ENCODE results near the gene RIN3.
"Not testable (repeated sequence)": the region's sequence is repeated elsewhere in the genome, so short reads cannot be mapped to it uniquely, and the experiment has no call there.

Gene RIN3

DNA sequence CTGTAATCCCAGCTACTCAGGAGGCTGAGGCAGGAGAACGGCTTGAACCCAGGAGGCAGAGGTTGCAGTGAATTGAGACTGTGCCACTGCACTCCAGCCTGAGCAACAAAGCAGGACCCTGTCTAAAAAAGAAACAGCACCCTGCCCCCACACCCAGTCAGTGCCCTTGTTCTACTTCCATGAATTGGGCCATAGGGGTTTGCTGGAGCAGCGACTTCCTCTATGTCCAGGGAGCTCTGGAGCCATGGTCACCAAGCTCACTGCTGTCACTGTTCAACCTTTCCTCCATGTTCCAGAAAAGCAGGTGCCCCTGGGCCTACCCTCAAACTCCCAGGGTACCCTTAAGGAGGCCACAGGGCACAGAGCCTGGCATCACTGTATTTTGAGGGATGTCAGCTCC is 116.8 kb downstream of the RIN3 start:
- no peak for ATAC-seq

DNA sequence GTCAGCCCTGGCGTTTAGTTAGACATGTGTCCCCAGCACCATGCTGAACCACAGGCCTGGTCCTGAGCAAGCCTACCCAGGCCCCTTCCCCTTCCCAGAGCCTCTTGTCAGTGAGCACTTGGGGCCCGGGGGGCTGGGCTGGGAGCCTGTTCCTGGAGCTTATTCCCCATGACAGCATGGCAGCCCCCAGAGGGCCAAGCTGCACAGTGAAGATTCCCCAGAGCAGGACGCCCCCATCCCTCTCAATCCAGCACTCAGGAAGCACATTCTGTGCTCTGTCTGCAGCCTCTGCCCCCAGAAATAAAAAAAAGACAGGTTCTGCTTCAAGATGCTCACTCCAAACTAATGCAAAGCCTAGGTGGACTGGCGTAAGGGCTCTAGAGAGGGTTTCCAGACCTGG is 117.5 kb downstream of the RIN3 start:
- ATAC-seq, result no peak

DNA sequence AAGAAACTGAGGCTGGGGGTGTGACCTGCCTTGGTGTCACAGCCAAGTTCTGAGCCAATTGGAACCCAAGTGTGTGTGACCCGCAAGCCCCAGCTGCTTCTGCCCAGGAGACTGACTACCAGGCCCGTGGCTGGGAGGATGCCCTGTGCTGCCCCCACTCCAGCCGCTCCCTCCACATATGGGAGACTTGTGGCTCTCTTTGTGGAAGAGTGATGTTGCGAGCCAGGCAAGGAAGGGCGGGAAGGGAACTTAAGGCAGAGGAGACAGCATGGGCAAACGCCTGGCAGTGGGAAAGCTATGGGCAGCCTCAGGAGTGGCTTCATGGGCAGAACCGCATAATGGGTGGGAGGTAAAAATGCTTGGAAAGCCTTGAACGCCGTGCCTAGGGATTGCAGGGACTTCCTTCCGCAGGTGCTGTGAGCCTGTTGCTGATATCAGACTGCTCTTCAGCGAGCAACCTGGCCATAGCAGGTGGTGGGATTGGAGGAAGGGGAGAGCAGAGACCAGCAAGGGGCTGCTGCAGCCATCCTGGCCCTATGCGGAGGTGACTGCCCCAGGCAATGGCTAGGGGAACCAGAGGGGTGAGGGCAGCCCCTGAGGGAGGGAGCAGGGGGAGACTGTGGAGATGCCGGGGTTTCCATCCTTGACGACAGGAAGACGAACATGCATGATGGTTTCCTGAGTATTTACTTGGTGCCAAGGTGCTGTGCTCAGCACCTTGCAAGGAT is 119.1 kb downstream of the RIN3 start:
- ATAC-seq, result no peak

DNA sequence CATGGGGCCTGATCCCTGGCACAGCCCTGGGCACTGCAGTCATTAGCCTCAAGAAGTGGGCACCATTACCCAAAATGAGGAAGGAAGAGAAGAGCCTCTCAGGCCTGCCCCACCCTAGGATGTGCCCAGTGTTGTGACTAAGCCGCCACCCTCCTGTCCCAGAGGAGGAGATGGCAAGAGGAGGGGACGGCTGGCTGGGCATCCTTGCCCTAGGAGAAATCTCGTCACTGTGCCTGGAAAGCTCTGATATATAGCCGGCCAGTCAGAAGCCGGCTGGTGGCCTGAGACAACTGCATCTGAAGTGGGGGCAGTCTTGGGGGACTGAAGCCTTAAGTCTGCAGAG is 119.7 kb downstream of the RIN3 start:
- peak in 1 of 2 donors; percentile 21 for ATAC-seq

DNA sequence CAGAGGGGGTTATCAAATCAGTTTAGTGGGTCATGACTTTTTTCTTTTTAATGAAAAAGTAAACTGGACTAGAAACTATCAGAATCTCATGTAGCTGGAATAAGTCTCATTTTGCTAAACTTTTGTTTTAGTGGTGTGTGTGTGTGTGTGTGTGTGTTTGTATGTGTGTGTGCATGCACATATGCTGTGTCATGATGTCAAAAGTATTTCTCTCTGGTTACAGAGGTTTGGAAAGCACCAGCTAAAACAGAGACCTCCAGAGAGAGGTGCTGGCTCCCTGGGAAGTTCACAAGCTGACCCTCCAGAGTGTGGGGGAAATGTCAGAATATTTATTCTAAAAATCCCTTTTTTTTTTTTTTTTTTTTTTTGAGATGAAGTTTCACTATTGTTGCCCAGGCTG is 120.1 kb downstream of the RIN3 start:
- no peak for ATAC-seq

DNA sequence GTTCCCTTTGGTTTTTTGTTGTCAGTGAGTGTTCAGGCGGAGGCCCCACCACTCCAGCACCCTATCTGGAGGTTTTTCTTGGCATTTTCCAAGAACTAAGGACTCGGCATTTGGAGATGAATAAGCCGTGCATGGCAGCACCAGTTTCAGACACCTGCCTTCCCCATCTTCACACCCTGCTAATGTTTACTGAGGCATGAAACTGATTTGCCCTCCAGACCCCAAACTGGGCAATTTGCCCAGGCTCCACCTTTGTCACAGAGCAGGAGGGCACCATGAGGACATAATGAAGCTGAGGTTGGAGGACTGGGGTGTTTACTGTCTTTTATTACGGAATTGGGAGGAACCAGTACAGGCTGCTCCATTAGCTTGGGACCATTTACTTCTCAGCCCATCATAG is 121.5 kb downstream of the RIN3 start:
- ATAC-seq, result no peak

DNA sequence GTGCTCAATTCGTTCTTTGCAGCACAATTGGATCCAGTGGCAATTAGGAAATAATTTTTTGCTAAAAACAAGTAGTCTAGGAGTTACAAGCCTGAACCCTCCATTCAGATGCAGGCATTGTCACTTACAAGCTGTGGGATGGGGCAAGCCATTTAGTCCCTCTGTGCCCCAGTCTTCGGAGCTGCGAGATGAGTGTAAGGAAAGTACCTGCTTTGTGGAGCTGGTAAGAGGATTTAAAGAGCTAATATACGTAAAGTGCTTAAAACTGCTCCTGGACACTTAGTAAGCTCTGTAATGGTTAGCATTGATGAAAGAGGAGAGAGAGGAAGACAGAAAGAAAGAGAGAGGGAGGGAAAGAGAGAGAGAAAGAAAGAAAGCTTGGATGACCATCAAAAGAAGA is 122.3 kb downstream of the RIN3 start:
- no peak for ATAC-seq

DNA sequence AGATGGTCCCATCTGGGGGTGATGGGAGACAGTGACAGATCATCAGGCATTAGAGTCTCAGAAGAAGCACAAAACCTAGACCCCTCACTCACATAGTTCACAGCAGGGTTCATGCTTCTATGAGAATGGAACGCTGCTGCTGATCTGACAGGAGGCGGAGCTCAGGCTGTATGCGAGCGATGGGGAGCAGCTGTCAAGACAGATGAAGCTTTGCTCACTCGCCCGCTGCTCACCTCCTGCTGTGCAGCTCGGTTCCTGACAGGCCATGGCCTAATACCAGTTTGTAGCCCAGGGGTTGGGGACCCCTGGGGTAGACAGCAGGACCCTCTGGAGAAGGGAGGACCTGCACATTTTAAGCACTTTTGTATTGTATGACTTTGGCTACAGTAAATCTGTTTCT is 123.6 kb downstream of the RIN3 start:
- ATAC-seq, result no peak

DNA sequence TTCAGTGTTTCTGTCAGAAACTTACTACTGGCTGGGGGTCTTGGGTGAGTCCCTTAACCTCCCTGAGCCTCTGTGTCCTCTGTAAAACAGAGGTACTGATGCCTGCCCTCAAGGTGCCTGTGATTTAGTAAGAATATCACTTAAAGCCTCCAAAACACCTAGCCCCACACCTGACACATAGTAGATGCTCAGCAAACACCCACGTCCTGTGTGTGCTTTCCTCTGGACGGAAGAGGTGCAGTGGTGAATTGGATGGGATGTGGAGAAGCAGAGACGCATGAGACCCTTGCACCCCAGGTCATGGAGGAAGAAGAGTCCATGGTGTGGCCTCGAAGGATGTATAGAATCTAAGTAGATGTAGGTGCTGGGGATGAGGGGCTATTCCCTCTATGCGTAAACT is 124.3 kb downstream of the RIN3 start:
- no peak for ATAC-seq

DNA sequence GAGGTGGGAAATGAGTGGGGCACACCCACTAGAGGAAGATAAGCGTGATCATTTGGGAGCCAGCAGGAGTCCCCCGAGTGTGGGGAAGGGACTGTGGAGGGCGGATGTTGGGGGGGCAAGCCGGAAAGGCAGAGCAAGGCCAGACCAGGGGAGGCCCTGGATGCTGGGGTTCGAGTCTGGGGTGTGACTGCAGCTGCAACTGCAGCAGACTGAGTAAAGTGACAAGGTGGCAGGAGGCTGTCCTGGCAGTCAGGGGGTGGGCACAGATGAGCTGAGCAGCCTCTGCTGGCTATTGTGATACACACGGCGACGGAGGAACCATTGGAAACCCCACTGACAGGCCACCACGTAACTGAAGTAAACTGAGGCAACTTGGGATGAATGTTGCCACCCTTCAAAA is 124.7 kb downstream of the RIN3 start:
- no peak for ATAC-seq

DNA sequence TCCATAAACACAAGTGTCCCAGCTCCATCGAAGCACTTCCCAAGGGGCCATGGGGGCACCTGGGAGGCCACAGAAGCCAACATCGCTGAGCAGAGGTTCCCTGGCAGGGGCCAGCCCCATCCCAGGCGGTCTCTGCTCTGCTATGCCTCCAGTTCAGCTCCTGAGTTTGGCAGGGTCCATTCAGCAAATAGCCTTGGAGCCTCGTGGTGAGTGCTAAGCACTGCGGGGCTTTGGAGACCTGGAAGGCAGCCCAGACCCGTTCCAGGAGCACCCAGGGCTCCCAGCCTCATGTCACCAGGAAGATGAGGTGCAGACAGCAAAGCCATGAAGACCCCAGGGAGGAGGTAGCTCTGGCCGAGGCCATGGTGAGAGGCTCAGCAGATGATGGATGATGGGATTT is 125.3 kb downstream of the RIN3 start:
- ATAC-seq, result no peak

DNA sequence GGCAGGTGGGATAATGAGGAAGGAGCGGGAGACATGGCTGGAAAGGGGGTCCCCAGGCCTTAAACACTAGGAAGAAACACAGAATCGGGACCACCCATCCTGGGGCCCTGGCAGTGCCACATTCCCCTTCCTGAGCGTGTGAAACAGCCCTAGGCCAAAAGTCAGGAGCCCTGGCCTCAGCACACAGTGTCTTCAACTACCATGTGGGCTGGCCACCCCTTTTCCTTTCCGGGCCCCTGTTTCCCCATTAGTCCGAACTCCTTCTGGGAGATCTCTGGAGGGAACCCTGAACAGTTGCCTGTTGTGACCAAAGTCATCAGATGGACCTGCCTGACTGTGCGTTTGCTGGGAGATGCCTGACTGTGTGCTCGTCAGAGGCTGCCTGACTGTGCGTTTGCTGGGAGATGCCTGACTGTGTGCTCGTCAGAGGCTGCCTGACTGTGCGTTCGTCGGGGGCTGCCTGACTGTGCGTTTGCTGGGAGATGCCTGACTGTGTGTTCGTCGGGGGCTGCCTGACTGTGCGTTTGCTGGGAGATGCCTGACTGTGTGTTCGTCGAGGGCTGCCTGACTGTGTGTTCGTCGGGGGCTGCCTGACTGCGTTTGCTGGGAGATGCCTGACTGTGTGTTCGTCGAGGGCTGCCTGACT is 126.0 kb downstream of the RIN3 start:
- ATAC-seq, result not testable (repeated sequence)

DNA sequence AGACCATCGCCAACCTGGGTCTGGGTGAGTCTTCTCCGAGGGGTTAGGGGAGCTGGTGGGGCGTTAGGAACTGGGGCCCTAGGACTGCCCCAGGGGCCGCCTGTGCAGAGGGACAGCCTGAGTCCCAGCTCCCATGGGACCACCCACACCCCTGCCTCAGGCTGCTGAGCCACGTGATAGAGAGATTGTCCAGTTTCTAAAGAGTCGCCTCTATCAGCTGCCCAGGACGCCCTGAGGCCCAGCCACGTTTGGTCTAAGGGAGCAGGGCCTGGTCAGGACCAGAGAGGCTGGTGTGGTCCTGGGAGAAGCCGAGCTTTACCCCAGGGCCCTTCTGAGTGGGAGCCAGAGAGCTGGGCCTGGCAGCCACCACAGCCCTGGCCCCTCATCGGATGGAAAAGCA is 127.7 kb downstream of the RIN3 start:
- ATAC-seq, result no peak

DNA sequence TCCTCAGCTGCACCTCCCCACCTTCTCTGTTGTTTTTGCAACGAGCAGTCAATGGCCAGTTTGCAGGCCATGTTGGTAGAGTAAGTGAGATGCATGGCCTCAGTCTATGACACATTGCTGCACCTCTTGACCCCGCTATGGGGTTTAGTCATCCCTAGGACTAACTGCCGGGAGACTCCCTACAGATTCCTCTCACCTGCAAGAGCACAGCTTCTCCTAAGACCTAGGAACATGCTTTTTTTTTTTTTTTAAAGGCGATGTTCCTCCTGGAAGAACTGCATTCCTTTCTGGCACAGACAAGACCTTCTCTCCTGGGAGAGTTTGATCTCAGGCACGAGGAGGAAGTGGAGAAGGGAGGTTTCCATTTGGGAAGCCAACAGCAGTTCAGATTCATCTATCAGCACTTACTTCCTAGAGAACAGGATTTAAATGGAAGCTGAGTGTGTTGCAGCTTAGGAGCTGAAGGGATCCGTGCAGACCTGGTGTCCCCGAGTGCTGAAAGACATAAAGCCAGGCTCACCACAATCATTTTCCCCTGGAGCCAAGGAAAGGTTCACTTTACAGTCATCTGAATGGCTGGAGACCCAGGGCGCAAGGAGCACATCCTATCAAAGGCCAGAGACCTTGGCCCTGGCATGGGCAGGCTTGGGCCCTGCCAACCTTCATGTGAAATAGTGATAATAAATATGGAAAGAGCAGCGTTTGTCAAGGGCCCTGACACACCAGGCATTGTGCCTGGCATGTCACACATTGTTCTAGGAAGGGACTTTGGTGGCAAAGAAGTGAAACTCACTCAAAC is 130.8 kb downstream of the RIN3 start:
- no peak for ATAC-seq

DNA sequence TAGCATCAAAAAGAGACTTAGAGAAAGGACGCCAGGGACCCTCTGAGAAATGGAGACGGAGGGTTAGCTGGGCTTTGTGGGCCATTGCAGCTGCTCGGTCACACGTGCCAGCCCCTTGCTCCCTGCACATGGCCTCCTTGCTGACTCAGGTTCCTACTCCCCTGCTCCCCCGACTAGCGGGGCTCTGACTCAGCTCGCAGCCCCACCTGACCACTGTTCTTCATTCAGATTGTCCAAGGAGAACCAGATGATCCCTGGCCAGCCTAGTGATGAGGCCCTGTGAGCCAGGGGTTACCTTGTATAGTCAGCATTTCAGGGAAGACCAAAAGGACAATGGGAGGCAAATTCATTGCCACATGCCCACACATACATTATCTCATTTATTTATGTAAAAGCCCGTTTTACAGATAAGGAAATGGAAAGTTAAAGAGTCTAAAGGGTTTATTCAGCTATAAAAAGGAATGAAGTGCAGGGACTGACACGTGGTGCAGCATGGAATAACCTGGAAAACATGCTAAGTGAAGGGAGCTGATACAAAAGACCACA is 131.5 kb downstream of the RIN3 start:
- no peak for ATAC-seq

DNA sequence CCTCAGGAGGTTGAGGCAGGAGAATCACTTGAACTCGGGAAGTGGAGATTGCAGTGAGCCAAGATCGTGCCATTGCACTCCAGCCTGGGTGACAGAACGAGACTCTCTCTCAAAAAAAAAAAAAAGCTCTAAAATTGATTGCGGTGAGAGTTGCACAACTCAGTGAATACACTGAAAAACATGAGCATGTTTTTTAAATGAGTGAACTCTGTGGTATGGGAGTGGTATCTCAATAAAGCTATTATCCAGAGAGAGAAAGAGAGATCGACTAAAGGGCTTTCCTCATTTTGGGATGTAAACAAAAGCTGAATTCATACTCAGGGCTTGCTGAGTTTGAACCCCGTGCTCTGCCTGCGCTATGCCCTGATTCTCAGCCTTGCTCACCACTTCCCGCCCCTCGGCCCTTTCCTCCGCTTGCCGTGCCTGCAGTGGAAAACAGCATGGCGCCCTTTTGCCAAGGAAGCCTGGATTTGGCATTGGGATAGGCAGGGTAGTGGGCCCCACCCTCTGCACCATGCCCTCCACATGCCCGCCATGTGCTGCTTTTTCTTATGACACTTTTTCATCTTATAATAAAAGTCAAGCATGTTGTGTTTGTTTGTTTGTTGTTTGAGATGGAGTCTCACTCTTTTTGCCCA is 132.4 kb downstream of the RIN3 start:
- ATAC-seq, result no peak

DNA sequence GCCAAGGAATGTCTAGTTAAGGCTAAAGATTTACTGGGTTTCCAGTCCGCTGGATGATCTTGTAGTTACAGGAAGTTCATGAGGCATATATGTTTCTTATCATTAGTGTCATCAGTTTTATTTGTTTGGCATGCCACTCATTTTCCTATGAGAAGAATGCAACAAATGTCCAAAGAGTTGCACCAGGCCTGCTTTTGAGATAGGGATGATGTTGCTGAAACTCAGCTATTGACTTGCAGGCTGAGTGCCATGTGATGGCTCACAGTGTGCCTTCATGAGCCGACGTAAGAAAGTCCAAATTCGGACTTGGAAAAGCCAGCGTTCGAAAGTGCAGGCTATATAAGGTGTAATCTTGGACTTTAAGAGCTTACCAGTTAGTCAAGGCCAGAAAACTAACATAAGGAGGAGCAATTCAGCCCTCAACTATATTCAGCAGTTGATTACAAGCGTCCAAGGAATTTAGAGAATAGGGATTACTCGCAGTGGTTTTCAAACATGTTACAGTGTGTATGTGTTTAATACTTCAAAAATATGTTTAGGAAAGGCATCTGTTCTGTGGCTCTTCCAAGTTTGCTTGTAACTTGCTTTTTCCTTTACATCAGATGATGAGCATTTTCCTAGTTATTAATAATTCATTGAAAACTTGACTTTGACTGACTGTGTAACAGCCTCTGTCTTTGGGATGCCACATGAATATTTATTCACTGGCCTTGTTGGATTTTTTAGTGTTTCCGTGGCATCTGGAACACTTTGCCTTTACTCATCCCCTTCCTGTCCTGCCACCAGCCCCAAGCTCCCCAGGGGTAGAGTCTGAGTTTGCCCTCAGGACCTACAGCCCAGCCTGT is 133.6 kb downstream of the RIN3 start:
- ATAC-seq, result no peak

DNA sequence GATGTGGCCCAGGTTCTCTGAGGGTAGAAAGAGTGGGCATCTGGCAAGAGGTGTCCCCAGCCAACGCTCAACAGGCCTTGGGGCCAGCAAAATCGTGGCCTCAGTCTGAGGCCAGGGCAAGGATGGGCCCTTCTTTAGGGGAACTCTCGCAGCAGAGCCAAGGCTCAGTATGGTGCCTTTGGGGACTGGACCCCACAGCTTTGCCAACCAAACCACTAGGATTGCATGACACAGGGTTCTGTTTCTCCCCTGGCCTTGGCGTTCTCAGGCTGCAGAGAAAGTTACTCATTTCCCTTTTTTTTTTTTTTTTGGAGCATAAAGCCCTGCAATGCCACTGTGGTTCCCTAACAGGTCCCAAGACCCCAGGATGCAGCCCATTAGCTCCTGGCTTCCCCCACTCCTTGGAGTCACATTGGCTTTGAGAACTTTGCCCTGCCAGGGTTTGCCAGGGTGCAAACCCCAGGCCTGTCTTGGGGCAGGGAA is 134.3 kb downstream of the RIN3 start:
- ATAC-seq, result no peak

DNA sequence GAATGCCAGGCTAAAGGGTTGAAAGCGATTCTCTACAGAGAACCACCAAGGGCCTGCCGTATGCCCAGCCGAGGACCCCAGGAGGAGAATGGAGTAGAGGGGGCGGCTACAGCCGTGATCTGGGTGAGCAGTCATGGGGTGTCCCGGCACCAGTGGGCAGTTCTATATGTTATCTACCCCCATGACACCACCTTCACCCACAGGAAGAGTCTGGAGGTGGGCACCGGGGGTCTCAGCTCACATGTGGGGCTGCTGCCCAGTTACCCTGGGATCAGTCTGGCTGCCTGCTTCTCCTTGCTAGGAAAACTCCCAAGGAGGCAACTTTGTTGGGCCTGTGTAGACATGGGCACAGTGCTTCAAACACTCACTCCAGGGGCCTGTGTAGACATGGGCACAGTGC is 135.5 kb downstream of the RIN3 start:
- no peak for ATAC-seq

DNA sequence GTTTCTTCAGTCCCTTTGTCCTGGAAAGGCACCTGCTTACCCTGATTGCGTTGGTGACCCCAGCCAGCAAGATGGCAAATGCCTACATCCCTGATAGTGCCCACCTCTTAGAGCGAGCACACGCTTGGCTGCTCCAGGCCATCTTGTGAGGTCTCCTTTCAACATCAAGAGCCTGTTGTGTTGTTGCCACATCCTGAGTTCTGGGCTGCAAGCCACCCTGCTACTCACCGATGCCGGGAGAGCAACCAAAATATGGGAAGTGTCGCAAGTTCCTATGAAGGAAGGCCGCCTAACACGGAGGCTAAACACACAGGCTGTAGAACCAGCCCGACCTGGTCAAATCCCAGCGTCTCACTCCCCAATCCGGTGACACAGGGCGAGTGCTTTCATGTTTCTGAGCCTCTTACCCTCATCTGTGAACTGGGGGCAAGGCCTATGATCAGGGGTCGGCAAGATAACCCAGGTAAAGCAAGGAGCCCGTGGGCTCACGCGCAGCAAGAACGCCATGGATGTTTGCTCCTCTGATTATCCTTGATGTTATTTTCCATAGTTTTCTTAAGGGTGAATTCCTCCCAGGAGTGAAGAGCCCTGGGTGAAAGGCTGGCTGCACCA is 136.5 kb downstream of the RIN3 start:
- no peak for ATAC-seq

DNA sequence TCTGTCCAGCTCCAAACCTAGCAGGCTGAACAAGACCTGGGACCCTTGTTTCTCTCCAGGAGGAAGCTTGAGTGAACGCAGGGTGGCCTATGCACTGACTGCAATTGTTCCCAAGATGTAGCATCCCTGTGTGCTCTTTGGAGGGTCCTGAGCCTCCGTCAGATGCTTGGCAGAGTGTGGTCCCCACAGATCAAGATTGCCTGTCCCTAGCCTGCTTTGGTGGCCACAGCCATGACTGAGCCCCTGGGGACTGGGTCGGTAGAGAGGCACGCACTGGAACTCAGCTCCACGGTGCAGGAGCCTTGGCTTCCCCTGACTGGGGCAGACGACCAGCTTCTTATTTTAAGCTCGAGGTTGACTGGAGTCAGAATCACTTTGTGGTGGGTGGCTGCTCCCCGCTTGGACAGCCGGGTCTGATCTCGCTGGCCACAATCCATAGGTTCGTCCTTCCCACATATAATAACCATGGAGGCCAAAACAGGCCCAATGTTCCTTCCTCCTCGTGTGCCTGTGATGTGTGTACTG is 137.1 kb downstream of the RIN3 start:
- no peak for ATAC-seq
